HepG2 (cell line): ENCODE measurements around the gene DGCR2. TPM values are rescaled to one million over a fixed set of nuclear protein-coding genes. Genes with fewer than 3 reads are reported as not detected.

Experiments used
- CBFB ChIP-seq: sonication (generic); formaldehyde crosslinking; IDR thresholded peaks from 2 replicates; pipeline ENCODE4 v1.4.0; 2020; ENCODE audit warnings: missing genetic modification reagents
- CHD2 ChIP-seq: IDR thresholded peaks from 2 replicates; pipeline ENCODE4 v1.6.1; 2011; ENCODE audit warnings: low read depth, low read length, improper control_type of control experiment
- FOXK2 ChIP-seq: fragments of 450-650 bp; IDR thresholded peaks from 2 replicates; pipeline ENCODE4 v1.6.1; 2016
- FUBP1 ChIP-seq: sonication (generic); formaldehyde crosslinking; IDR thresholded peaks from 2 replicates; pipeline ENCODE4 v1.5.1; 2020; ENCODE audit warnings: missing genetic modification reagents, mild to moderate bottlenecking, borderline replicate concordance
- GPN1 ChIP-seq: sonication (generic); formaldehyde crosslinking; IDR thresholded peaks from 2 replicates; pipeline ENCODE4 v1.5.1; 2020; ENCODE audit warnings: missing genetic modification reagents, borderline replicate concordance
- HBP1 ChIP-seq: IDR thresholded peaks from 2 replicates; pipeline ENCODE4 v1.6.1; 2016; ENCODE audit warnings: low read depth, control low read depth
- HOXA3 ChIP-seq: sonication (generic); formaldehyde crosslinking; IDR thresholded peaks from 2 replicates; pipeline ENCODE4 v1.5.0; 2020; ENCODE audit warnings: missing genetic modification reagents
- MYC ChIP-seq: sonication (generic); formaldehyde crosslinking; IDR thresholded peaks from 2 replicates; pipeline ENCODE4 v1.9.0; 2021; ENCODE audit warnings: missing genetic modification reagents, borderline replicate concordance
- NFE2L1 ChIP-seq: sonication (generic); formaldehyde crosslinking; IDR thresholded peaks from 2 replicates; pipeline ENCODE4 v1.4.0; 2020; ENCODE audit warnings: missing genetic modification reagents, mild to moderate bottlenecking, borderline replicate concordance
- NFYB ChIP-seq: sonication (generic); formaldehyde crosslinking; IDR thresholded peaks from 2 replicates; pipeline ENCODE4 v1.4.0; 2020; ENCODE audit warnings: missing genetic modification reagents
- NFYC ChIP-seq: IDR thresholded peaks from 2 replicates; pipeline ENCODE4 v1.6.1; 2016; ENCODE audit warnings: missing genetic modification reagents, missing compliant biosample characterization
- PCBP2 ChIP-seq: fragments of 200-400 bp; formaldehyde crosslinking; optimal IDR thresholded peaks from 2 replicates; pipeline ENCODE3; 2018; ENCODE audit warnings: low read length, low read depth; ENCODE audit not compliant: poor library complexity, severe bottlenecking
- PHF5A ChIP-seq: IDR thresholded peaks from one replicate; pipeline ENCODE4 v1.6.1; 2018; ENCODE audit warnings: low read depth, missing genetic modification reagents; ENCODE audit not compliant: unreplicated experiment
- SNAPC5 ChIP-seq: sonication (generic); formaldehyde crosslinking; IDR thresholded peaks from 2 replicates; pipeline ENCODE4 v1.8.1; 2023; ENCODE audit warnings: mild to moderate bottlenecking, missing genetic modification reagents, borderline replicate concordance
- SP2 ChIP-seq: sonication (generic); formaldehyde crosslinking; IDR thresholded peaks from 2 replicates; pipeline ENCODE4 v1.5.1; 2020; ENCODE audit warnings: mild to moderate bottlenecking, missing genetic modification reagents
- ZNF230 ChIP-seq: sonication (generic); formaldehyde crosslinking; IDR thresholded peaks from 2 replicates; pipeline ENCODE4 v1.4.0; 2020; ENCODE audit warnings: mild to moderate bottlenecking, missing genetic modification reagents
- ZNF362 ChIP-seq: sonication (generic); formaldehyde crosslinking; IDR thresholded peaks from 2 replicates; pipeline ENCODE4 v1.4.0; 2020; ENCODE audit warnings: missing genetic modification reagents, mild to moderate bottlenecking, borderline replicate concordance
- ZNF558 ChIP-seq: sonication (generic); formaldehyde crosslinking; IDR thresholded peaks from 2 replicates; pipeline ENCODE4 v1.9.0; 2022; ENCODE audit warnings: mild to moderate bottlenecking, missing genetic modification reagents, borderline replicate concordance
- ZNF563 ChIP-seq: sonication (generic); formaldehyde crosslinking; IDR thresholded peaks from 2 replicates; pipeline ENCODE4 v1.8.0; 2022; ENCODE audit warnings: mild to moderate bottlenecking, moderate library complexity, missing genetic modification reagents
- ZNF615 ChIP-seq: sonication (generic); formaldehyde crosslinking; IDR thresholded peaks from 2 replicates; pipeline ENCODE4 v1.5.0; 2020; ENCODE audit warnings: mild to moderate bottlenecking, missing genetic modification reagents, borderline replicate concordance
- ZNF660 ChIP-seq: sonication (generic); formaldehyde crosslinking; IDR thresholded peaks from 2 replicates; pipeline ENCODE4 v1.5.1; 2020; ENCODE audit warnings: mild to moderate bottlenecking, low read depth, missing genetic modification reagents, borderline replicate concordance
- ZNF720 ChIP-seq: sonication (generic); formaldehyde crosslinking; IDR thresholded peaks from 2 replicates; pipeline ENCODE4 v1.4.0; 2020; ENCODE audit warnings: missing genetic modification reagents
- ZNF790 ChIP-seq: sonication (generic); formaldehyde crosslinking; IDR thresholded peaks from 2 replicates; pipeline ENCODE4 v1.8.0; 2022; ENCODE audit warnings: missing genetic modification reagents, mild to moderate bottlenecking, borderline replicate concordance
- ZUFSP ChIP-seq: sonication (generic); formaldehyde crosslinking; IDR thresholded peaks from 2 replicates; pipeline ENCODE4 v1.9.0; 2021; ENCODE audit warnings: missing genetic modification reagents, mild to moderate bottlenecking, borderline replicate concordance
- polyA plus RNA-seq, 8 experiments: library from polyadenylated mRNA; depleted of rRNA in 3 of 8; stranded (reverse) in 7 of 8; unstranded in 1 of 8; fragments of >200 nt; fragmentation: Illumina TruSeq in 4 of 8; extraction: Trizol in 4 of 8; gene quantifications; 2 replicates each; pipeline versions ENCODE4 v1.2.1 to v1.2.3, GENCODE V29; 2011 to 2016; ENCODE audit warnings: low read depth in 4 of 8, missing spikeins in 1 of 8, mixed read lengths in 1 of 8; ENCODE audit not compliant: insufficient read depth in 1 of 8
- total RNA-seq, 5 experiments: library from RNA; depleted of rRNA; stranded (reverse); fragments of >200 nt; fragmentation: Illumina TruSeq; extraction: Trizol; gene quantifications; 2 replicates each; pipeline ENCODE4 v1.2.3, GENCODE V29; 2016; ENCODE audit warnings: low read depth in 1 of 5

DGCR2 gene
- total and polyA plus RNA-seq, 2 of the 13 experiments (the other 11 are each of a cell fraction or from before 2014, with no cell fraction given): 23.1 to 35.3 TPM

- TF ChIP-seq HBP1 (CRISPR knock-in tag): no peak
- no peak for TF ChIP-seq FOXK2
- TF ChIP-seq ZNF558: no peak
- no peak for TF ChIP-seq CBFB (CRISPR knock-in tag)
- TF ChIP-seq NFE2L1 (CRISPR knock-in tag): no peak
- no peak for TF ChIP-seq NFYB (CRISPR knock-in tag)
- no peak for TF ChIP-seq SNAPC5 (CRISPR knock-in tag)
- no peak for TF ChIP-seq ZNF230 (CRISPR knock-in tag)
- TF ChIP-seq GPN1 (CRISPR knock-in tag): no peak
- no peak for TF ChIP-seq FUBP1 (CRISPR knock-in tag)
- TF ChIP-seq ZNF563 (CRISPR knock-in tag): no peak
- no peak for TF ChIP-seq ZNF660 (CRISPR knock-in tag)
- no peak for TF ChIP-seq ZNF362 (CRISPR knock-in tag)
- no peak for TF ChIP-seq HOXA3 (CRISPR knock-in tag)
- TF ChIP-seq ZUFSP (CRISPR knock-in tag): no peak
- TF ChIP-seq NFYC (CRISPR knock-in tag): no peak
- no peak for TF ChIP-seq ZNF615 (CRISPR knock-in tag)
- TF ChIP-seq MYC (CRISPR knock-in tag): no peak
- no peak for TF ChIP-seq PCBP2
- TF ChIP-seq ZNF720: no peak
- peak; percentile 58 for TF ChIP-seq PHF5A
- TF ChIP-seq ZNF790 (CRISPR knock-in tag): no peak
- TF ChIP-seq CHD2: no peak
- no peak for TF ChIP-seq SP2
Observed at GRCh38 chr22:19109198-19110063, 12.8 kb downstream of the DGCR2 start (continued).
